ENCODE measurements around the gene KCNAB1.
"Not testable (repeated sequence)": the region's sequence is repeated elsewhere in the genome, so short reads cannot be mapped to it uniquely, and the experiment has no call there.

KCNAB1 gene

GRCh38 chr3:156260331-156260730 lies 140.0 kb downstream of the KCNAB1 start:
- no peak for DNase-seq (ENCODE audit: low read depth in 1 of 2, low spot score in 1 of 2)

GRCh38 chr3:156264771-156265170 lies 144.4 kb downstream of the KCNAB1 start:
- DNase-seq (ENCODE audit: low read depth in 1 of 2, low spot score in 1 of 2): no peak

- no peak for DNase-seq (ENCODE audit: low read depth in 1 of 2, low spot score in 1 of 2)
These were observed 151.1 kb downstream of the KCNAB1 start for GRCh38 chr3:156271508-156271907.

- no peak for DNase-seq (ENCODE audit: low read depth in 1 of 2, low spot score in 1 of 2)
These were observed 151.8 kb downstream of the KCNAB1 start for GRCh38 chr3:156271995-156272719.

GRCh38 chr3:156273111-156273694 lies 152.8 kb downstream of the KCNAB1 start:
- no peak for DNase-seq (ENCODE audit: low read depth in 1 of 2, low spot score in 1 of 2)

GRCh38 chr3:156274791-156275190 lies 154.4 kb downstream of the KCNAB1 start:
- no peak for DNase-seq (ENCODE audit: low read depth in 1 of 2, low spot score in 1 of 2)

GRCh38 chr3:156284637-156285036 lies 164.3 kb downstream of the KCNAB1 start:
- not testable (repeated sequence) for DNase-seq (ENCODE audit: low read depth in 1 of 2, low spot score in 1 of 2)

GRCh38 chr3:156285626-156286025 lies 165.2 kb downstream of the KCNAB1 start:
- DNase-seq (ENCODE audit: low read depth in 1 of 2, low spot score in 1 of 2): no peak

GRCh38 chr3:156290924-156291271 lies 170.5 kb downstream of the KCNAB1 start:
- no peak for DNase-seq (ENCODE audit: low read depth in 1 of 2, low spot score in 1 of 2)

GRCh38 chr3:156291272-156292123 lies 171.1 kb downstream of the KCNAB1 start:
- no peak for DNase-seq (ENCODE audit: low read depth in 1 of 2, low spot score in 1 of 2)

GRCh38 chr3:156293566-156293965 lies 173.2 kb downstream of the KCNAB1 start:
- no peak for DNase-seq (ENCODE audit: low read depth in 1 of 2, low spot score in 1 of 2)

- no peak for DNase-seq (ENCODE audit: low read depth in 1 of 2, low spot score in 1 of 2)
These were observed 177.2 kb downstream of the KCNAB1 start for GRCh38 chr3:156297582-156297981.

- no peak for DNase-seq (ENCODE audit: low read depth in 1 of 2, low spot score in 1 of 2)
These were observed 177.6 kb downstream of the KCNAB1 start for GRCh38 chr3:156298014-156298413.

- no peak for DNase-seq (ENCODE audit: low read depth in 1 of 2, low spot score in 1 of 2)
These were observed 178.6 kb downstream of the KCNAB1 start for GRCh38 chr3:156298938-156299337.

- no peak for DNase-seq (ENCODE audit: low read depth in 1 of 2, low spot score in 1 of 2)
These were observed 179.2 kb downstream of the KCNAB1 start for GRCh38 chr3:156299569-156299968.

GRCh38 chr3:156300371-156300770 lies 180.0 kb downstream of the KCNAB1 start:
- DNase-seq (ENCODE audit: low read depth in 1 of 2, low spot score in 1 of 2): no peak

GRCh38 chr3:156300929-156301840 lies 180.8 kb downstream of the KCNAB1 start:
- DNase-seq (ENCODE audit: low read depth in 1 of 2, low spot score in 1 of 2): no peak

GRCh38 chr3:156303001-156303707 lies 182.8 kb downstream of the KCNAB1 start:
- no peak for DNase-seq (ENCODE audit: low read depth in 1 of 2, low spot score in 1 of 2)

GRCh38 chr3:156304406-156304805 lies 184.0 kb downstream of the KCNAB1 start:
- DNase-seq (ENCODE audit: low read depth in 1 of 2, low spot score in 1 of 2): no peak

GRCh38 chr3:156305672-156306071 lies 185.3 kb downstream of the KCNAB1 start:
- DNase-seq (ENCODE audit: low read depth in 1 of 2, low spot score in 1 of 2): no peak
